K562 (cell line): ENCODE results near the gene C11orf98. TPM values are rescaled to one million over a fixed set of nuclear protein-coding genes. Genes with fewer than 3 reads are reported as not detected.

Experiments
- ATF7 ChIP-seq: fragments of 450-650 bp; IDR thresholded peaks from 2 replicates; pipeline ENCODE4 v1.7.1; 2014; ENCODE audit warnings: mild to moderate bottlenecking, moderate library complexity
- CC2D1A ChIP-seq: fragments of 450-650 bp; IDR thresholded peaks from 2 replicates; pipeline ENCODE4 v1.6.1; 2017; ENCODE audit warnings: mild to moderate bottlenecking
- CHD2 ChIP-seq: IDR thresholded peaks from 2 replicates; pipeline ENCODE4 v1.6.1; 2011; ENCODE audit warnings: low read depth, low read length
- HMGXB4 ChIP-seq: sonication (generic); formaldehyde crosslinking; IDR thresholded peaks from 2 replicates; pipeline ENCODE4 v1.8.1; 2023; ENCODE audit warnings: mild to moderate bottlenecking, missing genetic modification reagents
- JUNB ChIP-seq: fragments of 450-650 bp; formaldehyde crosslinking; conservative IDR thresholded peaks from 2 replicates; pipeline ENCODE4 v1.4.0; 2020; ENCODE audit warnings: mild to moderate bottlenecking
- MAFF ChIP-seq: IDR thresholded peaks from 2 replicates; pipeline ENCODE4 v1.6.1; 2012; ENCODE audit warnings: low read length, improper control_type of control experiment
- MLLT1 ChIP-seq, 2 experiments: fragments of 450-650 bp; IDR thresholded peaks; 2 replicates each; pipeline ENCODE4 v1.6.1; 2016
- MTA1 ChIP-seq: fragments of 450-650 bp; IDR thresholded peaks from 2 replicates; pipeline ENCODE4 v1.6.1; 2017; ENCODE audit warnings: borderline replicate concordance
- NR2C2 ChIP-seq, 2 experiments: fragments of 200-800 bp in 1 of 2; sonication (Bioruptor generic) in 1 of 2; sonication (generic) in 1 of 2; formaldehyde crosslinking in 1 of 2; IDR thresholded peaks; 2 replicates each; pipeline versions ENCODE4 v1.6.1 to v1.8.0; 2016 to 2022; ENCODE audit warnings: mild to moderate bottlenecking in 1 of 2, missing compliant biosample characterization in 1 of 2, missing genetic modification characterization in 1 of 2, missing genetic modification reagents in 1 of 2
- SIX5 ChIP-seq, 2 experiments: IDR thresholded peaks; 2 replicates each; pipeline ENCODE4 v1.6.1; 2011; ENCODE audit warnings: low read length in 2 of 2, borderline replicate concordance in 1 of 2, low read depth in 1 of 2, mild to moderate bottlenecking in 1 of 2, moderate library complexity in 1 of 2; ENCODE audit not compliant: insufficient read depth in 1 of 2
- TEAD4 ChIP-seq, 2 experiments: sonication (generic) in 1 of 2; formaldehyde crosslinking in 1 of 2; IDR thresholded peaks; 2 replicates each; pipeline versions ENCODE4 v1.6.1 to v1.8.0; 2012 to 2022; ENCODE audit warnings: borderline replicate concordance in 1 of 2, inconsistent platforms in 1 of 2, low read length in 1 of 2, mild to moderate bottlenecking in 1 of 2, missing genetic modification reagents in 1 of 2
- ZBTB2 ChIP-seq: fragments of 450-650 bp; IDR thresholded peaks from 2 replicates; pipeline ENCODE4 v1.6.1; 2016; ENCODE audit warnings: antibody characterized with exemption
- ZBTB33 ChIP-seq: sonication (generic); formaldehyde crosslinking; IDR thresholded peaks from 2 replicates; pipeline ENCODE4 v1.8.1; 2023; ENCODE audit warnings: mild to moderate bottlenecking, missing genetic modification reagents
- ZKSCAN8 ChIP-seq: fragments of 200-800 bp; sonication (Bioruptor generic); IDR thresholded peaks from 2 replicates; pipeline ENCODE4 v1.6.1; 2016; ENCODE audit warnings: missing genetic modification characterization, missing compliant biosample characterization
- ZNF124 ChIP-seq: sonication (generic); formaldehyde crosslinking; IDR thresholded peaks from 2 replicates; pipeline ENCODE4 v1.8.1; 2022; ENCODE audit warnings: missing genetic modification reagents
- ZNF280B ChIP-seq: fragments of 250-450 bp; sonication (Bioruptor Pico); IDR thresholded peaks from 2 replicates; pipeline ENCODE4 v1.5.1; 2021; ENCODE audit warnings: mild to moderate bottlenecking
- polyA plus RNA-seq, 8 experiments: library from polyadenylated mRNA; depleted of rRNA in 4 of 8; stranded (reverse) in 5 of 8; unstranded in 3 of 8; fragments of >200 nt; fragmentation: Nextera tagmentation in 2 of 8; fragmentation: Illumina TruSeq in 1 of 8; extraction: Ambion mirVana in 2 of 8; extraction: Trizol in 1 of 8; gene quantifications; 2 replicates each; pipeline versions ENCODE4 v1.2.1 to v1.2.3, GENCODE V29; 2011 to 2014; ENCODE audit warnings: inconsistent platforms in 1 of 8, missing spikeins in 1 of 8
- total RNA-seq, 7 experiments: library from RNA; depleted of rRNA in 6 of 7; stranded (reverse); fragments of >200 nt in 6 of 7; fragmentation: Illumina TruSeq in 2 of 7; extraction: Trizol in 2 of 7; gene quantifications; 2 replicates each; pipeline versions ENCODE4 v1.2.1 to v1.2.3, GENCODE V29; 2011 to 2021; ENCODE audit warnings: low replicate concordance in 1 of 7

Gene C11orf98
- total and polyA plus RNA-seq, 9 of the 15 experiments (the other 6 are each of a cell fraction or from before 2014, with no cell fraction given), result 103 to 352 (median 218) TPM

- TF ChIP-seq ZBTB2 (no peak; the same call in 1 of the 2 replicates), CC2D1A (no peak), TEAD4 (IDR thresholded peaks at IDR 0.05; ENCODE audit: low read length) (no peak), TEAD4 (CRISPR knock-in tag; IDR thresholded peaks at IDR 0.05; ENCODE audit: borderline replicate concordance) (no peak), ZNF124 (no peak), ZNF280B (CRISPR knock-in tag) (no peak), ZBTB33 (CRISPR knock-in tag) (no peak; the same call in 1 of the 2 replicates), SIX5 (IDR thresholded peaks at IDR 0.05; ENCODE audit: borderline replicate concordance in 1 of 2, insufficient read depth in 1 of 2, low read depth in 1 of 2, low read length in 2 of 2) (no peak), MAFF (no peak), NR2C2 (CRISPR knock-in tag; IDR thresholded peaks at IDR 0.05) (0 out of 2 replicates have a peak, but pooled peaks have one; percentile 23), NR2C2 (tag; IDR thresholded peaks at IDR 0.05) (no peak), ZKSCAN8 (no peak), HMGXB4 (CRISPR knock-in tag) (no peak), CHD2 (no peak), MLLT1 (IDR thresholded peaks at IDR 0.05) (no peak), JUNB (no peak), MTA1 (no peak), ATF7 (0 out of 2 replicates have a peak, but pooled peaks have one; percentile 8)
Observed at GRCh38 chr11:62705880-62706849, 41.2 kb upstream of the C11orf98 start (continued).
